K562 (cell line): ENCODE results near the gene SIMC1. TPM values are rescaled to one million over a fixed set of nuclear protein-coding genes. Genes with fewer than 3 reads are reported as not detected.
"Not testable (repeated sequence)": the region's sequence is repeated elsewhere in the genome, so short reads cannot be mapped to it uniquely, and the experiment has no call there.

Experiments used
- ATAC-seq: fragments of 200-7000 bp; cut with Tn5 transposase; 3 replicates; pipeline ENCODE4 v1.9.1; 2020; ENCODE audit warnings: moderate library complexity
- BruUV-seq: library from RNA; stranded (reverse); fragments of 400-500 nt; replicated peaks from 2 replicates; lab custom pipeline; 2021; lab: Mats Ljungman, UMichigan
- CTCF ChIA-PET: fragments of 300-600 bp; formaldehyde crosslinking; extraction: SDS; loops from one replicate; lab custom pipeline; 2021; ENCODE audit warnings: low intra/inter-chr PET ratio; lab: Yijun Ruan, JAX
- POLR2A ChIA-PET: fragments of 300-600, 350-650 bp; sonication (Branson Sonifier 250); formaldehyde crosslinking; extraction: SDS; loops from one replicate; lab custom pipeline; 2021; ENCODE audit warnings: antibody characterized with exemption, inconsistent platforms; lab: Yijun Ruan, JAX
- DNase-seq, 4 experiments: peaks; one replicate each; pipeline versions ENCODE4 v3.0.0 to v3.0.0-alpha.2; 2011 to 2018; ENCODE audit warnings: low spot score in 3 of 4, mixed read lengths in 3 of 4; ENCODE audit errors: extremely low read depth in 1 of 4
- FAIRE-seq: peaks from 2 replicates; lab custom pipeline; 2011; peaks lifted over from hg19 to GRCh38; lab: Jason Lieb, UNC
- H2AFZ ChIP-seq: 2 replicates; pipeline ENCODE4 v1.6.0; 2011; ENCODE audit warnings: low read depth, low read length, control low read depth, inconsistent platforms
- H3K27ac ChIP-seq: fragments of 200-600 bp; 3 replicates; pipeline ENCODE4 v1.8.0; 2011; ENCODE audit warnings: low read depth, mild to moderate bottlenecking, control low read depth, inconsistent platforms, low read length, moderate library complexity, mixed read lengths; ENCODE audit errors: extremely low read depth
- H3K27me3 ChIP-seq, 2 experiments: fragments of 300-600 bp in 1 of 2; 2 replicates in 1 of 2; 3 replicates in 1 of 2; pipeline versions ENCODE4 v1.6.0 to v1.8.0; 2011; ENCODE audit warnings: inconsistent platforms in 2 of 2, low read length in 2 of 2, mild to moderate bottlenecking in 1 of 2, mixed read lengths in 1 of 2, moderate library complexity in 1 of 2; ENCODE audit not compliant: control insufficient read depth in 2 of 2, insufficient read depth in 2 of 2
- H3K36me3 ChIP-seq: fragments of 300-600 bp; 3 replicates; pipeline ENCODE4 v1.8.0; 2011; ENCODE audit warnings: mild to moderate bottlenecking, low read length, inconsistent platforms; ENCODE audit not compliant: control insufficient read depth, insufficient read depth
- H3K4me1 ChIP-seq, 2 experiments: fragments of 200-600 bp in 1 of 2; replicated peaks in 1 of 2; 2 replicates in 1 of 2; 3 replicates in 1 of 2; pipeline versions ENCODE4 v1.5.1 to v1.8.0; 2011; ENCODE audit warnings: inconsistent platforms in 2 of 2, low read length in 2 of 2, mild to moderate bottlenecking in 1 of 2, mixed read lengths in 1 of 2, moderate library complexity in 1 of 2; ENCODE audit not compliant: control insufficient read depth in 2 of 2, insufficient read depth in 2 of 2
- H3K4me2 ChIP-seq: 2 replicates; pipeline ENCODE4 v1.6.1; 2011; ENCODE audit warnings: low read length, control low read depth, inconsistent platforms, mixed read lengths; ENCODE audit not compliant: insufficient read depth
- H3K4me3 ChIP-seq: fragments of 200-600 bp; sonication (generic), shearing (Covaris generic); 2 replicates; pipeline ENCODE4 v1.5.1; 2016; ENCODE audit warnings: control low read depth, inconsistent platforms
- H3K79me2 ChIP-seq: fragments of 200-600 bp; 3 replicates; pipeline ENCODE4 v1.8.0; 2011; ENCODE audit warnings: low read length, inconsistent platforms; ENCODE audit not compliant: control insufficient read depth, insufficient read depth
- H3K9ac ChIP-seq, 2 experiments: 2 replicates each; pipeline versions ENCODE4 v1.6.0 to v1.6.1; 2011; ENCODE audit warnings: low read depth in 2 of 2, low read length in 2 of 2, control low read depth in 1 of 2, inconsistent platforms in 1 of 2, mild to moderate bottlenecking in 1 of 2, mixed read lengths in 1 of 2; ENCODE audit not compliant: insufficient read depth in 1 of 2
- H3K9me1 ChIP-seq: one replicate; pipeline ENCODE4 v1.6.0; 2011; ENCODE audit warnings: inconsistent platforms, mild to moderate bottlenecking, low read length, moderate library complexity; ENCODE audit not compliant: control insufficient read depth, insufficient read depth
- H3K9me3 ChIP-seq: replicated peaks from 2 replicates; pipeline ENCODE4 v1.5.1; 2011; ENCODE audit warnings: low read depth, low read length, inconsistent platforms; ENCODE audit not compliant: control insufficient read depth, insufficient read depth
- H4K20me1 ChIP-seq: replicated peaks from 2 replicates; pipeline ENCODE4 v1.6.1; 2011; ENCODE audit warnings: low read length, inconsistent platforms, mixed read lengths; ENCODE audit not compliant: control insufficient read depth, insufficient read depth
- CBFA2T3 ChIP-seq: fragments of 450-650 bp; IDR thresholded peaks from 2 replicates; pipeline ENCODE4 v1.6.1; 2017
- CREB3 ChIP-seq: fragments of 450-650 bp; conservative IDR thresholded peaks from 2 replicates; pipeline ENCODE4 v1.6.1; 2016; ENCODE audit warnings: missing genetic modification characterization, low read depth, mild to moderate bottlenecking, missing compliant biosample characterization, moderate library complexity
- CXXC5 ChIP-seq: fragments of 250-450 bp; sonication (Bioruptor Pico); IDR thresholded peaks from 2 replicates; pipeline ENCODE4 v1.8.0; 2022; ENCODE audit warnings: inconsistent platforms, mild to moderate bottlenecking, moderate library complexity
- DMBX1 ChIP-seq: fragments of 250-450 bp; sonication (Bioruptor Pico); IDR thresholded peaks from 2 replicates; pipeline ENCODE4 v1.8.0; 2022; ENCODE audit warnings: inconsistent platforms, mild to moderate bottlenecking, moderate library complexity, borderline replicate concordance
- MEIS2 ChIP-seq: fragments of 450-650 bp; IDR thresholded peaks from 2 replicates; pipeline ENCODE4 v1.6.1; 2014; ENCODE audit warnings: mild to moderate bottlenecking; ENCODE audit not compliant: partially characterized antibody
- MLLT1 ChIP-seq, 2 experiments: fragments of 450-650 bp; IDR thresholded peaks; 2 replicates each; pipeline ENCODE4 v1.6.1; 2016
- NR4A1 ChIP-seq, 2 experiments: fragments of 250-450 bp in 1 of 2; fragments of 450-650 bp in 1 of 2; sonication (Bioruptor Pico) in 1 of 2; IDR thresholded peaks; 2 replicates each; pipeline versions ENCODE4 v1.4.0 to v1.6.1; 2016 to 2020; ENCODE audit warnings: mild to moderate bottlenecking in 2 of 2, missing compliant biosample characterization in 1 of 2, missing genetic modification characterization in 1 of 2, moderate library complexity in 1 of 2
- PBX2 ChIP-seq, 2 experiments: IDR thresholded peaks in 1 of 2; conservative IDR thresholded peaks in 1 of 2; 2 replicates each; pipeline ENCODE4 v1.6.1; 2016; ENCODE audit warnings: low read depth in 2 of 2, mild to moderate bottlenecking in 1 of 2, missing compliant biosample characterization in 1 of 2, missing genetic modification characterization in 1 of 2, moderate library complexity in 1 of 2
- PKNOX1 ChIP-seq: fragments of 450-650 bp; IDR thresholded peaks from 2 replicates; pipeline ENCODE4 v1.6.1; 2016
- ZBTB17 ChIP-seq: fragments of 450-650 bp; formaldehyde crosslinking; IDR thresholded peaks from 2 replicates; pipeline ENCODE4 v1.4.0; 2020; ENCODE audit warnings: mild to moderate bottlenecking
- ZNF175 ChIP-seq: fragments of 200-800 bp; sonication (Bioruptor generic); IDR thresholded peaks from 2 replicates; pipeline ENCODE4 v1.6.1; 2016; ENCODE audit warnings: low read depth, mild to moderate bottlenecking, missing genetic modification characterization, missing compliant biosample characterization
- ZNF76 ChIP-seq: fragments of 250-450 bp; sonication (Bioruptor Pico); IDR thresholded peaks from 2 replicates; pipeline ENCODE4 v1.4.0; 2020; ENCODE audit warnings: mild to moderate bottlenecking, moderate library complexity, borderline replicate concordance
- WGBS: fragments of 100-300 bp; shearing (Covaris generic); methylation state at CpG from one replicate; pipeline ENCODE4 v1.1.6; 2016; ENCODE audit warnings: low coverage, mixed read lengths; ENCODE audit not compliant: insufficient coverage; ENCODE audit errors: missing lambda C conversion rate; 5-methylcytosine and 5-hydroxymethylcytosine counted together
- in situ Hi-C: fragments of 300-500 bp; cut with MboI; formaldehyde crosslinking; loops from 4 replicates; pipeline ENCODE4 v1.15.0; 2018; ENCODE audit warnings: inconsistent platforms, mixed read lengths
- intact Hi-C: fragments of 100-400 bp; cut with micrococcal nuclease; formaldehyde crosslinking; loops from 2 replicates; pipeline ENCODE4 v1.14.2; 2022
- polyA plus RNA-seq, 8 experiments: library from polyadenylated mRNA; depleted of rRNA in 4 of 8; stranded (reverse) in 5 of 8; unstranded in 3 of 8; fragments of >200 nt; fragmentation: Nextera tagmentation in 2 of 8; fragmentation: Illumina TruSeq in 1 of 8; extraction: Ambion mirVana in 2 of 8; extraction: Trizol in 1 of 8; gene quantifications; 2 replicates each; pipeline versions ENCODE4 v1.2.1 to v1.2.3, GENCODE V29; 2011 to 2014; ENCODE audit warnings: inconsistent platforms in 1 of 8, missing spikeins in 1 of 8
- total RNA-seq, 7 experiments: library from RNA; depleted of rRNA in 6 of 7; stranded (reverse); fragments of >200 nt in 6 of 7; fragmentation: Illumina TruSeq in 2 of 7; extraction: Trizol in 2 of 7; gene quantifications; 2 replicates each; pipeline versions ENCODE4 v1.2.1 to v1.2.3, GENCODE V29; 2011 to 2021; ENCODE audit warnings: low replicate concordance in 1 of 7

SIMC1 gene
- total and polyA plus RNA-seq, 9 of the 15 experiments (the other 6 are each of a cell fraction or from before 2014, with no cell fraction given), result 7.2 to 36.3 (median 14.7) TPM

GRCh38 chr5:176216393-176216916 is 21.8 kb upstream of the SIMC1 start:
- CTCF ChIA-PET; in situ Hi-C loops; intact Hi-C loops; H3K9me3 ChIP-seq; BruUV-seq; H3K27me3 ChIP-seq; H3K79me2 ChIP-seq; H4K20me1 ChIP-seq; H3K9me1 ChIP-seq; H3K36me3 ChIP-seq; POLR2A ChIA-PET; H3K4me1 ChIP-seq; H3K4me3 ChIP-seq; TF ChIP-seq PBX2 (CRISPR knock-in tag; IDR thresholded peaks at IDR 0.05; ENCODE audit: low read depth); NR4A1 (CRISPR knock-in tag; IDR thresholded peaks at IDR 0.05): not testable (repeated sequence)
- DNase-seq (peak in 3 of 4 experiments; percentile 7 to 76 (median 9)), FAIRE-seq (peak; percentile 71), ATAC-seq (peak; percentile 78)
- Histone ChIP-seq H3K4me2 (peak overlapping the region; percentile 53), H3K27ac (peak overlapping the region; percentile 84), H2AFZ (peak overlapping the region; percentile 79; the same call in 1 of the 2 replicates), H3K9ac (peak overlapping the region; percentile 48 to 85; a peak in 3 of 4 replicates)
- 12% methylated on average over 9 of the region's 9 CpGs for WGBS
- 0 out of 2 replicates have a peak, but pooled peaks have one; percentile 23 for TF ChIP-seq PBX2 (tag; conservative IDR thresholded peaks at IDR 0.05; ENCODE audit: low read depth)
- peak; percentile 59 for TF ChIP-seq CXXC5 (CRISPR knock-in tag)
- peak in 1 of 2 experiments; percentile 18; a peak in 1 of 4 replicates for TF ChIP-seq MLLT1 (IDR thresholded peaks at IDR 0.05)
- peak; percentile 36; the same call in 1 of the 2 replicates for TF ChIP-seq CBFA2T3
- TF ChIP-seq ZNF76 (CRISPR knock-in tag), result 0 out of 2 replicates have a peak, but pooled peaks have one; percentile 33
- TF ChIP-seq PKNOX1, result 0 out of 2 replicates have a peak, but pooled peaks have one; percentile 18
- peak; percentile 77; the same call in 1 of the 2 replicates for TF ChIP-seq CREB3 (tag)
- TF ChIP-seq MEIS2, result peak; percentile 16
- peak; percentile 25; the same call in 1 of the 2 replicates for TF ChIP-seq ZNF175 (CRISPR knock-in tag)
- peak; percentile 72 for TF ChIP-seq NR4A1 (tag; IDR thresholded peaks at IDR 0.05)
- 0 out of 2 replicates have a peak, but pooled peaks have one; percentile 64 for TF ChIP-seq ZBTB17 (CRISPR knock-in tag)
- peak; percentile 83; the same call in 1 of the 2 replicates for TF ChIP-seq DMBX1 (CRISPR knock-in tag)
